K562 (cell line): Measurements from ENCODE around the gene GCK. TPM values are rescaled to one million over a fixed set of nuclear protein-coding genes. Genes with fewer than 3 reads are reported as not detected.

Experiments used
- ATAC-seq: fragments of 200-7000 bp; cut with Tn5 transposase; 3 replicates; pipeline ENCODE4 v1.9.1; 2020; ENCODE audit warnings: moderate library complexity
- BruUV-seq: library from RNA; stranded (reverse); fragments of 400-500 nt; replicated peaks from 2 replicates; lab custom pipeline; 2021; lab: Mats Ljungman, UMichigan
- CTCF ChIA-PET: fragments of 300-600 bp; formaldehyde crosslinking; extraction: SDS; loops from one replicate; lab custom pipeline; 2021; ENCODE audit warnings: low intra/inter-chr PET ratio; lab: Yijun Ruan, JAX
- POLR2A ChIA-PET: fragments of 300-600, 350-650 bp; sonication (Branson Sonifier 250); formaldehyde crosslinking; extraction: SDS; loops from one replicate; lab custom pipeline; 2021; ENCODE audit warnings: antibody characterized with exemption, inconsistent platforms; lab: Yijun Ruan, JAX
- DNase-seq, 4 experiments: peaks; one replicate each; pipeline versions ENCODE4 v3.0.0 to v3.0.0-alpha.2; 2011 to 2018; ENCODE audit warnings: low spot score in 3 of 4, mixed read lengths in 3 of 4; ENCODE audit errors: extremely low read depth in 1 of 4
- FAIRE-seq: peaks from 2 replicates; lab custom pipeline; 2011; peaks lifted over from hg19 to GRCh38; lab: Jason Lieb, UNC
- H2AFZ ChIP-seq: 2 replicates; pipeline ENCODE4 v1.6.0; 2011; ENCODE audit warnings: low read depth, low read length, control low read depth, inconsistent platforms
- H3K27ac ChIP-seq: fragments of 200-600 bp; 3 replicates; pipeline ENCODE4 v1.8.0; 2011; ENCODE audit warnings: low read depth, mild to moderate bottlenecking, control low read depth, inconsistent platforms, low read length, moderate library complexity, mixed read lengths; ENCODE audit errors: extremely low read depth
- H3K27me3 ChIP-seq, 2 experiments: fragments of 300-600 bp in 1 of 2; 2 replicates in 1 of 2; 3 replicates in 1 of 2; pipeline versions ENCODE4 v1.6.0 to v1.8.0; 2011; ENCODE audit warnings: inconsistent platforms in 2 of 2, low read length in 2 of 2, mild to moderate bottlenecking in 1 of 2, mixed read lengths in 1 of 2, moderate library complexity in 1 of 2; ENCODE audit not compliant: control insufficient read depth in 2 of 2, insufficient read depth in 2 of 2
- H3K36me3 ChIP-seq: fragments of 300-600 bp; 3 replicates; pipeline ENCODE4 v1.8.0; 2011; ENCODE audit warnings: mild to moderate bottlenecking, low read length, inconsistent platforms; ENCODE audit not compliant: control insufficient read depth, insufficient read depth
- H3K4me1 ChIP-seq, 2 experiments: fragments of 200-600 bp in 1 of 2; replicated peaks in 1 of 2; 2 replicates in 1 of 2; 3 replicates in 1 of 2; pipeline versions ENCODE4 v1.5.1 to v1.8.0; 2011; ENCODE audit warnings: inconsistent platforms in 2 of 2, low read length in 2 of 2, mild to moderate bottlenecking in 1 of 2, mixed read lengths in 1 of 2, moderate library complexity in 1 of 2; ENCODE audit not compliant: control insufficient read depth in 2 of 2, insufficient read depth in 2 of 2
- H3K4me2 ChIP-seq: 2 replicates; pipeline ENCODE4 v1.6.1; 2011; ENCODE audit warnings: low read length, control low read depth, inconsistent platforms, mixed read lengths; ENCODE audit not compliant: insufficient read depth
- H3K4me3 ChIP-seq: fragments of 200-600 bp; sonication (generic), shearing (Covaris generic); 2 replicates; pipeline ENCODE4 v1.5.1; 2016; ENCODE audit warnings: control low read depth, inconsistent platforms
- H3K79me2 ChIP-seq: fragments of 200-600 bp; 3 replicates; pipeline ENCODE4 v1.8.0; 2011; ENCODE audit warnings: low read length, inconsistent platforms; ENCODE audit not compliant: control insufficient read depth, insufficient read depth
- H3K9ac ChIP-seq, 2 experiments: 2 replicates each; pipeline versions ENCODE4 v1.6.0 to v1.6.1; 2011; ENCODE audit warnings: low read depth in 2 of 2, low read length in 2 of 2, control low read depth in 1 of 2, inconsistent platforms in 1 of 2, mild to moderate bottlenecking in 1 of 2, mixed read lengths in 1 of 2; ENCODE audit not compliant: insufficient read depth in 1 of 2
- H3K9me1 ChIP-seq: one replicate; pipeline ENCODE4 v1.6.0; 2011; ENCODE audit warnings: inconsistent platforms, mild to moderate bottlenecking, low read length, moderate library complexity; ENCODE audit not compliant: control insufficient read depth, insufficient read depth
- H3K9me3 ChIP-seq: replicated peaks from 2 replicates; pipeline ENCODE4 v1.5.1; 2011; ENCODE audit warnings: low read depth, low read length, inconsistent platforms; ENCODE audit not compliant: control insufficient read depth, insufficient read depth
- H4K20me1 ChIP-seq: replicated peaks from 2 replicates; pipeline ENCODE4 v1.6.1; 2011; ENCODE audit warnings: low read length, inconsistent platforms, mixed read lengths; ENCODE audit not compliant: control insufficient read depth, insufficient read depth
- ATF1 ChIP-seq, 2 experiments: fragments of 450-650 bp in 1 of 2; IDR thresholded peaks; 2 replicates each; pipeline ENCODE4 v1.6.1; 2016; ENCODE audit warnings: missing compliant biosample characterization in 1 of 2, missing genetic modification characterization in 1 of 2
- CEBPB ChIP-seq: fragments of 450-650 bp; IDR thresholded peaks from 2 replicates; pipeline ENCODE4 v1.6.1; 2016; ENCODE audit warnings: missing genetic modification characterization, missing compliant biosample characterization
- EP400 ChIP-seq: fragments of 450-650 bp; IDR thresholded peaks from 2 replicates; pipeline ENCODE4 v1.6.1; 2017; ENCODE audit warnings: antibody characterized with exemption, mild to moderate bottlenecking, moderate library complexity
- HNRNPH1 ChIP-seq: fragments of 200-400 bp; formaldehyde crosslinking; optimal IDR thresholded peaks from 2 replicates; pipeline ENCODE3; 2017; ENCODE audit warnings: low read depth, mild to moderate bottlenecking, low read length, moderate library complexity
- HSF4 ChIP-seq: fragments of 250-450 bp; sonication (Bioruptor Pico); IDR thresholded peaks from 2 replicates; pipeline ENCODE4 v2.1.2; 2022; ENCODE audit warnings: mild to moderate bottlenecking, moderate library complexity, borderline replicate concordance
- KDM2B ChIP-seq: fragments of 250-450 bp; sonication (Bioruptor Pico); IDR thresholded peaks from 2 replicates; pipeline ENCODE4 v1.8.0; 2021; ENCODE audit warnings: mild to moderate bottlenecking, moderate library complexity
- MTA3 ChIP-seq: fragments of 450-650 bp; formaldehyde crosslinking; IDR thresholded peaks from 2 replicates; pipeline ENCODE4 v1.6.1; 2017; ENCODE audit warnings: mild to moderate bottlenecking, borderline replicate concordance
- MXI1 ChIP-seq: IDR thresholded peaks from 2 replicates; pipeline ENCODE4 v1.6.1; 2011; ENCODE audit warnings: low read depth, mild to moderate bottlenecking, improper control_type of control experiment, low read length
- POLR2G ChIP-seq: fragments of 200-400 bp; formaldehyde crosslinking; IDR thresholded peaks from 2 replicates; pipeline ENCODE4 v1.6.1; 2017; ENCODE audit warnings: low read depth, mild to moderate bottlenecking, antibody characterized with exemption, low read length, moderate library complexity
- RBFOX2 ChIP-seq: fragments of 200-400 bp; formaldehyde crosslinking; IDR thresholded peaks from 2 replicates; pipeline ENCODE4 v1.6.1; 2017; ENCODE audit warnings: low read depth, mild to moderate bottlenecking, low read length, moderate library complexity
- SAP30 ChIP-seq: fragments of 200-600 bp; sonication (generic); IDR thresholded peaks from 2 replicates; pipeline ENCODE4 v1.6.1; 2012; ENCODE audit warnings: borderline replicate concordance, low read depth, mild to moderate bottlenecking, moderate library complexity, low read length, control low read depth, inconsistent platforms; ENCODE audit not compliant: insufficient read depth, poor library complexity, severe bottlenecking
- SP2 ChIP-seq: IDR thresholded peaks from 2 replicates; pipeline ENCODE4 v1.6.1; 2011; ENCODE audit warnings: mild to moderate bottlenecking, low read depth, low read length, moderate library complexity; ENCODE audit not compliant: poor library complexity, severe bottlenecking; ENCODE audit errors: extremely low read depth
- VEZF1 ChIP-seq: fragments of 200-800 bp; sonication (Bioruptor generic); IDR thresholded peaks from 2 replicates; pipeline ENCODE4 v1.6.1; 2017; ENCODE audit warnings: missing genetic modification characterization, missing compliant biosample characterization
- ZBTB2 ChIP-seq: fragments of 450-650 bp; IDR thresholded peaks from 2 replicates; pipeline ENCODE4 v1.6.1; 2016; ENCODE audit warnings: antibody characterized with exemption
- ZNF140 ChIP-seq: fragments of 250-450 bp; sonication (Bioruptor Pico); IDR thresholded peaks from 2 replicates; pipeline ENCODE4 v1.8.0; 2021; ENCODE audit warnings: moderate library complexity, mild to moderate bottlenecking, inconsistent platforms
- ZNF444 ChIP-seq: fragments of 250-450 bp; sonication (Bioruptor Pico); IDR thresholded peaks from 2 replicates; pipeline ENCODE4 v1.4.0; 2020; ENCODE audit warnings: mild to moderate bottlenecking, moderate library complexity
- ZNF586 ChIP-seq: fragments of 450-650 bp; formaldehyde crosslinking; conservative IDR thresholded peaks from 2 replicates; pipeline ENCODE4 v1.4.0; 2020; ENCODE audit warnings: mild to moderate bottlenecking, moderate library complexity
- ZNF589 ChIP-seq: fragments of 200-800 bp; sonication (Bioruptor generic); IDR thresholded peaks from 2 replicates; pipeline ENCODE4 v1.6.1; 2016; ENCODE audit warnings: low read depth, missing genetic modification characterization, missing compliant biosample characterization
- WGBS: fragments of 100-300 bp; shearing (Covaris generic); methylation state at CpG from one replicate; pipeline ENCODE4 v1.1.6; 2016; ENCODE audit warnings: low coverage, mixed read lengths; ENCODE audit not compliant: insufficient coverage; ENCODE audit errors: missing lambda C conversion rate; 5-methylcytosine and 5-hydroxymethylcytosine counted together
- in situ Hi-C: fragments of 300-500 bp; cut with MboI; formaldehyde crosslinking; loops from 4 replicates; pipeline ENCODE4 v1.15.0; 2018; ENCODE audit warnings: inconsistent platforms, mixed read lengths
- intact Hi-C: fragments of 100-400 bp; cut with micrococcal nuclease; formaldehyde crosslinking; loops from 2 replicates; pipeline ENCODE4 v1.14.2; 2022
- polyA plus RNA-seq, 8 experiments: library from polyadenylated mRNA; depleted of rRNA in 4 of 8; stranded (reverse) in 5 of 8; unstranded in 3 of 8; fragments of >200 nt; fragmentation: Nextera tagmentation in 2 of 8; fragmentation: Illumina TruSeq in 1 of 8; extraction: Ambion mirVana in 2 of 8; extraction: Trizol in 1 of 8; gene quantifications; 2 replicates each; pipeline versions ENCODE4 v1.2.1 to v1.2.3, GENCODE V29; 2011 to 2014; ENCODE audit warnings: inconsistent platforms in 1 of 8, missing spikeins in 1 of 8
- total RNA-seq, 7 experiments: library from RNA; depleted of rRNA in 6 of 7; stranded (reverse); fragments of >200 nt in 6 of 7; fragmentation: Illumina TruSeq in 2 of 7; extraction: Trizol in 2 of 7; gene quantifications; 2 replicates each; pipeline versions ENCODE4 v1.2.1 to v1.2.3, GENCODE V29; 2011 to 2021; ENCODE audit warnings: low replicate concordance in 1 of 7

GCK gene
- total and polyA plus RNA-seq, 9 of the 15 experiments (the other 6 are each of a cell fraction or from before 2014, with no cell fraction given) = 0.11 to 0.55 (median 0.16) TPM; not detected in 3

- no peaks in the 10 kb centered on the region for H3K9me1 ChIP-seq
- no peak for FAIRE-seq
- no peak for TF ChIP-seq ATF1 (CRISPR knock-in tag; IDR thresholded peaks at IDR 0.05)
- peak; percentile 38 for TF ChIP-seq ATF1 (tag; IDR thresholded peaks at IDR 0.05)
- TF ChIP-seq ZNF589 (CRISPR knock-in tag) = no peak
- TF ChIP-seq ZNF140 (CRISPR knock-in tag) = no peak
- peak; percentile 71 for TF ChIP-seq EP400
- TF ChIP-seq KDM2B = 0 out of 2 replicates have a peak, but pooled peaks have one; percentile 46
- TF ChIP-seq SP2 = no peak
- TF ChIP-seq HNRNPH1 = no peak
- TF ChIP-seq ZBTB2 = 0 out of 2 replicates have a peak, but pooled peaks have one; percentile 20
- TF ChIP-seq CEBPB (tag) = no peak
- no peak for TF ChIP-seq ZNF444 (CRISPR knock-in tag)
- TF ChIP-seq MTA3 = 0 out of 2 replicates have a peak, but pooled peaks have one; percentile 49
- no peak for TF ChIP-seq HSF4 (CRISPR knock-in tag)
- TF ChIP-seq SAP30 = peak; percentile 23
- TF ChIP-seq VEZF1 (CRISPR knock-in tag) = peak; percentile 93
- TF ChIP-seq MXI1 = no peak
- peak; percentile 70 for TF ChIP-seq RBFOX2
- peak; percentile 73 for TF ChIP-seq POLR2G
- no peak for TF ChIP-seq ZNF586 (CRISPR knock-in tag)
Observed at GRCh38 chr7:44145969-44146911, 43.0 kb downstream of the GCK start.

More at GRCh38 chr7:44145969-44146911, 43.0 kb downstream of the GCK start:
- no peaks in the 10 kb centered on the region for H3K36me3 ChIP-seq
- no peak overlapping the region; the same call in 1 of the 2 replicates for H3K4me3 ChIP-seq
- ATAC-seq (peak; percentile 87), DNase-seq (peak; percentile 90 to 100 (median 100))
- H2AFZ ChIP-seq = peak overlapping the region; percentile 99
- no peaks in the 10 kb centered on the region for H3K27me3 ChIP-seq
- in situ Hi-C loops (no loop called here), intact Hi-C loops (loop anchor here (5.0 kb wide), 1 partner anchor 51 kb away; no protein-coding TSS in a partner anchor)
- H3K79me2 ChIP-seq = no peaks in the 10 kb centered on the region
- no peaks in the 10 kb centered on the region for H4K20me1 ChIP-seq
- H3K9me3 ChIP-seq = no peaks in the 10 kb centered on the region
- H3K4me2 ChIP-seq = peak overlapping the region; percentile 64
- peak overlapping the region; percentile 79 for H3K27ac ChIP-seq
- ChIA-PET CTCF (no interaction called here), POLR2A (interaction anchor here (0.6 to 2.1 kb wide), 2 partner anchors 11 to 21 kb away, joined by 3 to 9 read pairs; no protein-coding TSS in a partner anchor)
- H3K9ac ChIP-seq = peak overlapping the region; percentile 42 to 93; a peak in 3 of 4 replicates
- H3K4me1 ChIP-seq = peaks cover 21 to 65% of the 10 kb centered on the region in 2 experiments
- no TSS peak for BruUV-seq
- 16% methylated on average over 43 of the region's 65 CpGs for WGBS
